Measurements from ENCODE around the gene EML1. TPM values are rescaled to one million over a fixed set of nuclear protein-coding genes. Genes with fewer than 3 reads are reported as not detected.

EML1 gene
- polyA plus RNA-seq, 1 donor from 2014 or later = 21.7 TPM

- no peak overlapping the region for H3K27ac ChIP-seq (ENCODE audit: low read length)
- no peak overlapping the region for H3K4me2 ChIP-seq (ENCODE audit: low read length)
- H2AFZ ChIP-seq (ENCODE audit: low read depth, low read length) = no peak overlapping the region
- TF ChIP-seq MXI1 (conservative IDR thresholded peaks at IDR 0.05; ENCODE audit: poor library complexity, severe bottlenecking) (no peak), SMC3 (conservative IDR thresholded peaks at IDR 0.05; ENCODE audit: poor library complexity) (no peak), EP300 (conservative IDR thresholded peaks at IDR 0.05; ENCODE audit: poor library complexity, severe bottlenecking) (no peak), EZH2 (IDR thresholded peaks at IDR 0.05; ENCODE audit: borderline replicate concordance, insufficient read depth, low read length, poor library complexity, severe bottlenecking) (no peak), RAD21 (conservative IDR thresholded peaks at IDR 0.05) (no peak), TAF1 (IDR thresholded peaks at IDR 0.05; ENCODE audit: low read depth) (no peak), REST (IDR thresholded peaks at IDR 0.05; ENCODE audit: borderline replicate concordance) (no peak), POLR2AphosphoS5 (IDR thresholded peaks at IDR 0.05) (no peak), CTCF (IDR thresholded peaks at IDR 0.05; ENCODE audit: poor library complexity, severe bottlenecking) (no peak)
- no peaks in the 10 kb centered on the region for H3F3A ChIP-seq (ENCODE audit: insufficient read depth, low read length, poor library complexity, severe bottlenecking)
- H3K36me3 ChIP-seq (ENCODE audit: insufficient read depth, low read length) = no peaks in the 10 kb centered on the region
- no peak overlapping the region for H3K4me3 ChIP-seq (ENCODE audit: low read length)
- no peaks in the 10 kb centered on the region for H3K79me2 ChIP-seq (replicated peaks; ENCODE audit: insufficient read depth, low read length)
- no peak overlapping the region for H3K9ac ChIP-seq (ENCODE audit: low read length)
- no peaks in the 10 kb centered on the region for H3K9me2 ChIP-seq (ENCODE audit: insufficient read depth, low read length)
- no peaks in the 10 kb centered on the region for H3K27me3 ChIP-seq (ENCODE audit: insufficient read depth, low read depth, low read length)
- no peaks in the 10 kb centered on the region for H4K20me1 ChIP-seq (ENCODE audit: insufficient read depth)
- no peaks in the 10 kb centered on the region for H3K9me3 ChIP-seq (ENCODE audit: low read length)
Observed at GRCh38 chr14:99768381-99768780, 24.8 kb upstream of the EML1 start.

GRCh38 chr14:99769123-99769522, 24.1 kb upstream of the EML1 start:
- H3K9me2 ChIP-seq (ENCODE audit: insufficient read depth, low read length) = no peaks in the 10 kb centered on the region
- H3K27me3 ChIP-seq (ENCODE audit: insufficient read depth, low read depth, low read length) = no peaks in the 10 kb centered on the region
- H3K27ac ChIP-seq (ENCODE audit: low read length) = no peak overlapping the region
- H4K20me1 ChIP-seq (ENCODE audit: insufficient read depth) = no peaks in the 10 kb centered on the region
- H3F3A ChIP-seq (ENCODE audit: insufficient read depth, low read length, poor library complexity, severe bottlenecking) = no peaks in the 10 kb centered on the region
- no peak overlapping the region for H3K9ac ChIP-seq (ENCODE audit: low read length)
- H3K9me3 ChIP-seq (ENCODE audit: low read length) = no peaks in the 10 kb centered on the region
- H2AFZ ChIP-seq (ENCODE audit: low read depth, low read length) = no peak overlapping the region
- H3K36me3 ChIP-seq (ENCODE audit: insufficient read depth, low read length) = no peaks in the 10 kb centered on the region
- no peak overlapping the region for H3K4me3 ChIP-seq (ENCODE audit: low read length)
- TF ChIP-seq SMC3 (conservative IDR thresholded peaks at IDR 0.05; ENCODE audit: poor library complexity) (no peak), REST (IDR thresholded peaks at IDR 0.05; ENCODE audit: borderline replicate concordance) (no peak), EZH2 (IDR thresholded peaks at IDR 0.05; ENCODE audit: borderline replicate concordance, insufficient read depth, low read length, poor library complexity, severe bottlenecking) (no peak), EP300 (conservative IDR thresholded peaks at IDR 0.05; ENCODE audit: poor library complexity, severe bottlenecking) (no peak), CTCF (IDR thresholded peaks at IDR 0.05; ENCODE audit: poor library complexity, severe bottlenecking) (no peak), POLR2AphosphoS5 (IDR thresholded peaks at IDR 0.05) (no peak), TAF1 (IDR thresholded peaks at IDR 0.05; ENCODE audit: low read depth) (no peak), RAD21 (conservative IDR thresholded peaks at IDR 0.05) (no peak), MXI1 (conservative IDR thresholded peaks at IDR 0.05; ENCODE audit: poor library complexity, severe bottlenecking) (no peak)
- H3K4me2 ChIP-seq (ENCODE audit: low read length) = no peak overlapping the region
- H3K79me2 ChIP-seq (replicated peaks; ENCODE audit: insufficient read depth, low read length) = no peaks in the 10 kb centered on the region

All from neural cell (in vitro differentiated cells).